Esophagus muscularis mucosa (tissue), 4 donors: ENCODE results near the gene RIPOR2.

ENCODE experiments used
- CTCF ChIP-seq, 3 experiments: fragments of 200-600 bp in 2 of 3; fragments of 450-650 bp in 1 of 3; sonication (generic) in 2 of 3; IDR thresholded peaks; one replicate each; pipeline ENCODE4 v1.5.1; 2017 to 2019; ENCODE audit warnings: antibody characterized with exemption in 3 of 3, mild to moderate bottlenecking in 2 of 3, moderate library complexity in 1 of 3
- EP300 ChIP-seq: sonication (generic); formaldehyde crosslinking; IDR thresholded peaks from one replicate; pipeline ENCODE4 v1.6.1; 2017; ENCODE audit warnings: antibody characterized with exemption
- POLR2AphosphoS5 ChIP-seq, 2 donors: sonication (generic); formaldehyde crosslinking; IDR thresholded peaks; one replicate each; pipeline ENCODE4 v1.6.1; 2017; ENCODE audit warnings: antibody characterized with exemption in 2 of 2

GRCh38 chr6:24935366-24936152, at the start of gene RIPOR2:
- TF ChIP-seq EP300 (no peak), CTCF (IDR thresholded peaks at IDR 0.05) (no peak), POLR2AphosphoS5 (IDR thresholded peaks at IDR 0.05) (no peak)
